Esophagus squamous epithelium (tissue), 4 donors: ENCODE measurements around the gene TIMM21.

Source experiments
- CTCF ChIP-seq, 6 experiments: fragments of 450-650 bp in 4 of 6; fragments of 200-600 bp in 2 of 6; sonication (generic) in 2 of 6; IDR thresholded peaks; one replicate each; pipeline ENCODE4 v1.5.1; 2016 to 2019; ENCODE audit warnings: antibody characterized with exemption in 6 of 6, mild to moderate bottlenecking in 4 of 6, moderate library complexity in 4 of 6
- POLR2A ChIP-seq, 4 donors: fragments of 450-650 bp; IDR thresholded peaks; one replicate each; pipeline ENCODE4 v1.6.1; 2017; ENCODE audit warnings: antibody characterized with exemption in 4 of 4, mild to moderate bottlenecking in 4 of 4, moderate library complexity in 3 of 4

DNA sequence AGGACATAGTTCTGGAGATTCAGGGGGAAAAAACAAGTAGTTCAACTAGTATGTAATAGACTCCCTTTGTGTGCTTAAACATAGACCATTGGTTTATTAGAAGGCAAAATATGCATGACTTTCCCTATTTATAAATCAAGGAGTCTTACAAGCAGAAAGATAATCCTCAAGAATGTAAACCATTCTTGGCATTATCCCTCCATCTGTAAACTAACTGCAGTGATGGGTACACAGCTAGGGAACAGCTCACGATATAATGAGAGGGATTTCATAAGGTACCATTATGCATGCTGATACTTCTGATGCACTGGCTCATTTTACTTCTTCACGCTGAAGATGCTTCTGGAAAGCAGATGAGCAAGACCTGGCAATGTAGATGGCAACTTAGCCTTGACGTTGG lies 1.6 kb upstream of the TIMM21 start:
- TF ChIP-seq POLR2A (IDR thresholded peaks at IDR 0.05) (no peak), CTCF (IDR thresholded peaks at IDR 0.05) (no peak)
